T-helper 17 cell (primary cell): ENCODE data around the gene COPS7A. TPM values are rescaled to one million over a fixed set of nuclear protein-coding genes. Genes with fewer than 3 reads are reported as not detected.

Experiments used
- ATAC-seq: fragments of 150-1000 bp; cut with Tn5 transposase; 2 replicates; pipeline ENCODE4 v1.10.0; 2021; ENCODE audit warnings: mild to moderate bottlenecking, moderate library complexity
- DNase-seq, 3 donors: peaks; one replicate each; pipeline versions ENCODE4 v3.0.0 to v3.0.0-alpha.2; 2020 to 2021
- H3K9me3 ChIP-seq: one replicate; pipeline ENCODE4 v1.7.0; 2013; ENCODE audit warnings: low read length, mild to moderate bottlenecking; ENCODE audit not compliant: control insufficient read depth, poor library complexity, severe bottlenecking
- H3K27ac Mint-ChIP-seq: one replicate; pipeline ENCODE4 v1.8.0; 2022; ENCODE audit warnings: mild to moderate bottlenecking, moderate library complexity, mixed read lengths
- H3K27me3 Mint-ChIP-seq: one replicate; pipeline ENCODE4 v1.8.0; 2022; ENCODE audit warnings: mixed read lengths
- H3K36me3 Mint-ChIP-seq: one replicate; pipeline ENCODE4 v1.8.0; 2022; ENCODE audit warnings: low read depth, mixed read lengths
- H3K4me1 Mint-ChIP-seq: one replicate; pipeline ENCODE4 v1.8.0; 2022; ENCODE audit warnings: mild to moderate bottlenecking, mixed read lengths
- H3K4me3 Mint-ChIP-seq: one replicate; pipeline ENCODE4 v1.8.0; 2022; ENCODE audit warnings: mild to moderate bottlenecking, moderate library complexity, mixed read lengths
- total RNA-seq, 4 donors: library from RNA in 2 of 4; stranded (reverse) in 2 of 4; gene quantifications; one replicate each; pipeline ENCODE4 v1.2.3 and lab custom pipeline; 2022 to 2026

Gene COPS7A, protein sequence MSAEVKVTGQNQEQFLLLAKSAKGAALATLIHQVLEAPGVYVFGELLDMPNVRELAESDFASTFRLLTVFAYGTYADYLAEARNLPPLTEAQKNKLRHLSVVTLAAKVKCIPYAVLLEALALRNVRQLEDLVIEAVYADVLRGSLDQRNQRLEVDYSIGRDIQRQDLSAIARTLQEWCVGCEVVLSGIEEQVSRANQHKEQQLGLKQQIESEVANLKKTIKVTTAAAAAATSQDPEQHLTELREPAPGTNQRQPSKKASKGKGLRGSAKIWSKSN
- total RNA-seq (10 to 100 TPM; 13.9 to 17.9 TPM), total RNA-seq (lab: John Stamatoyannopoulos, UW) (12.4 to 32.6 reads per million in 2 donors)

GRCh38 chr12:6723607-6724408 is at the start of gene COPS7A:
Gene COPS7A, plus strand, starts transcription at chr12:6724046. Its CDS starts 611 bp downstream, at chr12:6724657.
- no peaks in the 10 kb centered on the region for H3K36me3 Mint-ChIP-seq
- peak within 1 kb of the TSS; percentile 93 for H3K4me3 Mint-ChIP-seq
- peaks cover 25% of the 10 kb centered on the region for H3K4me1 Mint-ChIP-seq
- no peaks in the 10 kb centered on the region for H3K27me3 Mint-ChIP-seq
- peak within 1 kb of the TSS; percentile 94 for H3K27ac Mint-ChIP-seq
- DNase-seq (peak; percentile 75 to 83 (median 82)), ATAC-seq (peak; percentile 90)
- H3K9me3 ChIP-seq: no peaks in the 10 kb centered on the region

GRCh38 chr12:6676962-6677361 is 46.9 kb upstream of the COPS7A start:
- Mint-ChIP-seq H3K4me3 (no peak overlapping the region), H3K27me3 (no peaks in the 10 kb centered on the region), H3K4me1 (peaks cover 4% of the 10 kb centered on the region), H3K27ac (no peak overlapping the region), H3K36me3 (peaks cover 10% of the 10 kb centered on the region)
- DNase-seq (no peak), ATAC-seq (no peak)
- H3K9me3 ChIP-seq: no peaks in the 10 kb centered on the region

GRCh38 chr12:6684609-6685008 is 39.2 kb upstream of the COPS7A start:
- Mint-ChIP-seq H3K27ac (peak overlapping the region; percentile 85), H3K27me3 (no peaks in the 10 kb centered on the region), H3K36me3 (peaks cover 3% of the 10 kb centered on the region), H3K4me3 (no peak overlapping the region), H3K4me1 (peaks cover 41% of the 10 kb centered on the region)
- no peaks in the 10 kb centered on the region for H3K9me3 ChIP-seq
- no peak for DNase-seq
- ATAC-seq: no peak

DNA sequence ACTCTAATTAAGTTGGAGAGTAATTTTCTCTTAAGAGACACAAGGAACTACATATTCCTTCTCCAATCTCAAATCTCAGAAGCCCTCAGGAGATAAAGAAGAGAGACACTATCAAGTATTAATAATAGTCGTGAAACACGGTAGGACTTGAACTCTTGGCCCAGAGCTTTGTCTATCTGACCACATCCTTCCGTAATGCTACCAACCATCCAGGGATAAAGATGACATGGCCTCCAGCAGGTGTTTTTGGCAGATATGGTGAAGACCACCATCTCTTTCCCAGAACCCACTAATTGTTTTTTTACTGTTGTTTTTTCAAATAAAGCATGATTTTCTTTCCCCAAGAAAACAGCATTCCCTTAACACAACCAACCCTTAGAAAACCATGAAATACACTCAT is 38.0 kb upstream of the COPS7A start:
- Mint-ChIP-seq H3K4me1 (peaks cover 47% of the 10 kb centered on the region), H3K27ac (peak overlapping the region; percentile 85), H3K36me3 (peaks cover 3% of the 10 kb centered on the region), H3K4me3 (no peak overlapping the region), H3K27me3 (no peaks in the 10 kb centered on the region)
- no peak for ATAC-seq
- no peaks in the 10 kb centered on the region for H3K9me3 ChIP-seq
- DNase-seq: no peak

DNA sequence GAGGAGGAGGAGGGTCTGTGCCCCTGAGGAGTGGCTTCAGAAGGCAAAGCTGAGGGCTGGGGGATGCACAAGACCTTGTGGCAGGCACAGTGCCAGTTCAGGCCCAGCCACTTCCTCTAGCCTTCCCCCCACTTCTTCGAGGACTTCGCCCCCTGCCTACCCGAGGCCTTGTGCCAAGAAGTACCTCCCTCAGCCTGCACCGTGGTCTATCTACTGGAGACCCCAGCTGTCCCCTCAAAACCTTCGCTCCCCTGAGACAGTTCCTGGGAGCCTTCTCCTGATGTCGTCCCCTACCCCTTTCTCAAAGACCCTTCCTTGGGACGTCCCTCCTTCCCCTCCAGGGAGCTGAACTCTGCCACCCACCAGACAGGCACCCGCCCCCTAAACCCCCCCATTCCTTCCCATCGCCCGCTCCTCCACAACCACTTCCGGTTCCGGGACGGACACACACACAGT is 35.3 kb upstream of the COPS7A start:
- peak in 2 of 3 donors; percentile 17 to 19 for DNase-seq
- peaks cover 3% of the 10 kb centered on the region for H3K36me3 Mint-ChIP-seq
- H3K4me1 Mint-ChIP-seq: peaks cover 44% of the 10 kb centered on the region
- peak overlapping the region; percentile 92 for H3K4me3 Mint-ChIP-seq
- no peaks in the 10 kb centered on the region for H3K9me3 ChIP-seq
- no peaks in the 10 kb centered on the region for H3K27me3 Mint-ChIP-seq
- H3K27ac Mint-ChIP-seq: peak overlapping the region; percentile 96
- ATAC-seq: no peak

DNA sequence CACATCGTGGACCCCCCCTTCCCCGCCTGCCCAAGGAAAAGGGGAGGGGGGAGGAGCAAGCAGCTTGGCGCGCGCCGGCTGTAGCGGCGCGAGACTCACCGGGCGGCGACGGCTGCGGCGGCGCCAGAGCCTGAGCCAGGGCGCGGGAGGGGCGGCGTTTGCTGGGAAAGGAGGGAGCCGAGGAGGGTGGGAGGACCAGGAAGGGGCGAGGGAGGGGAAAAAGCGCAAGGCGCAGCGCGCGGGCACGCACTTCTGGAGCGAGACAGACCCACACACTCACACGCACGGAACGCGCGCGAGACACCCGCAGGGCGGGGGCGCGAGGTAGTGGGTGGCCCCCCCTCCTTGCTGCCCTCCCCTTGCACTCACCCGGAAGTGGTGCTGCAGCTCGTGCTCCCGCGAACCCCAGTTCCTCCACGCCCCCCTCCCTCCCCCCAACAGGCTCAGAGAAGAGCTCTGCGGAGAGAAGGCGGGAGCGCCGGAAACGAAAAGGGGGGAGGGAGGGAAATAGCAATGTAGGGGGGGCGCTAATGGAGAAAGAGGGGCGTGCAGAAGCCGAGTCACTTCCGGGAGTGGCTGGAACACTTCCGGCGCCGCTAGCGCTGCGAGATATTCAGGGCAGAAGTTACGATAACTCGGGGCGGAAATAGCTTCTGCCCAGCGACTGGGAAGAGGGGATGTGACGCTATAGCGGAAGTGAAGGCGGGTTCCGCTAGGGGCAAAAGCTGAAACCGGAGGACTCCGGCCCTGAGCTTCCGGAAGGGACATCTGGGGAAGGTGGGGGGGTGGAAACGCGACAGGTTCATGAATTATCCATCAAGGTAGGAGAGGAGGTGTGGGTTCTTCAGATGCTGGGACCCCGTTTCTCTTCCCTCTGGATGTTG is 34.6 kb upstream of the COPS7A start, which contains the start of gene ZNF384:
TSS of gene ZNF384 (minus strand) at position 377 of the 884 bp plus-strand sequence. CDS start 9,855 bp downstream, outside the sequence.
- Mint-ChIP-seq H3K4me1 (peaks cover 44% of the 10 kb centered on the region), H3K27ac (peak within 1 kb of the TSS; percentile 96), H3K4me3 (peak within 1 kb of the TSS; percentile 92), H3K36me3 (peaks cover 3% of the 10 kb centered on the region), H3K27me3 (no peaks in the 10 kb centered on the region)
- DNase-seq (peak; percentile 85 to 93 (median 88)), ATAC-seq (peak; percentile 84)
- no peaks in the 10 kb centered on the region for H3K9me3 ChIP-seq

GRCh38 chr12:6691473-6691872 is 32.4 kb upstream of the COPS7A start:
- H3K9me3 ChIP-seq: no peaks in the 10 kb centered on the region
- DNase-seq: no peak
- Mint-ChIP-seq H3K27me3 (no peaks in the 10 kb centered on the region), H3K36me3 (peaks cover 3% of the 10 kb centered on the region), H3K27ac (no peak overlapping the region), H3K4me1 (peaks cover 32% of the 10 kb centered on the region), H3K4me3 (no peak overlapping the region)
- no peak for ATAC-seq

- H3K9me3 ChIP-seq: no peaks in the 10 kb centered on the region
- Mint-ChIP-seq H3K27ac (no peak overlapping the region), H3K4me3 (no peak overlapping the region), H3K36me3 (no peaks in the 10 kb centered on the region), H3K4me1 (peaks cover 18% of the 10 kb centered on the region), H3K27me3 (no peaks in the 10 kb centered on the region)
- no peak for ATAC-seq
- no peak for DNase-seq
Observed at GRCh38 chr12:6692888-6693287, 31.0 kb upstream of the COPS7A start.

DNA sequence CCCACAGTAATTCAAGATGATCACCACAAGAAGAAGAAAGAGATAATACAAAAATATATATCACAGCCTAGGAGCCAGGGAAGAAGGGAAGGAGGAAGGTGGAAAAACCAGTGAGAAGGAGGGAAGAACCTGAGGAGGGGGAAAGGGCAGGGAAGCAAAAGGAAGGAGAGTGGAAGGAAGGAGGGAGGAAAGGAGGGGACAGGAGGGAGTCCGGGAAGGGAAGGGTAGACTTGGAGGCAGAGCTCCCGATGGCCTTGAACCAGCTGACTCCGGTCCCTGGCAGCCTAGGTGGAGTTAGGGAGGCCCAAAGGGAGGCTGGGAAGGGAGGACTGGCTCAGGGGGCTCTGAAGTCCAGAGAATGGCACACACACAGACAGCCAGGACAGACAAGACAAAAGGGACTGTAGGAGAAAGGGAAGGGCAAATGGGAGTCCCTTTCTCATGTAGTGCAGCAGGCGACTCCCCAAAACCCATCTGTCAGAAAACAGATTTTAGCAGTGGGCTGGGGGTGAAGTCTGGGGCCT is 30.0 kb upstream of the COPS7A start:
- peak overlapping the region; percentile 8 for H3K27ac Mint-ChIP-seq
- H3K36me3 Mint-ChIP-seq: no peaks in the 10 kb centered on the region
- no peak for ATAC-seq
- DNase-seq: no peak
- no peak overlapping the region for H3K4me3 Mint-ChIP-seq
- no peaks in the 10 kb centered on the region for H3K9me3 ChIP-seq
- no peaks in the 10 kb centered on the region for H3K27me3 Mint-ChIP-seq
- H3K4me1 Mint-ChIP-seq: peaks cover 23% of the 10 kb centered on the region

DNA sequence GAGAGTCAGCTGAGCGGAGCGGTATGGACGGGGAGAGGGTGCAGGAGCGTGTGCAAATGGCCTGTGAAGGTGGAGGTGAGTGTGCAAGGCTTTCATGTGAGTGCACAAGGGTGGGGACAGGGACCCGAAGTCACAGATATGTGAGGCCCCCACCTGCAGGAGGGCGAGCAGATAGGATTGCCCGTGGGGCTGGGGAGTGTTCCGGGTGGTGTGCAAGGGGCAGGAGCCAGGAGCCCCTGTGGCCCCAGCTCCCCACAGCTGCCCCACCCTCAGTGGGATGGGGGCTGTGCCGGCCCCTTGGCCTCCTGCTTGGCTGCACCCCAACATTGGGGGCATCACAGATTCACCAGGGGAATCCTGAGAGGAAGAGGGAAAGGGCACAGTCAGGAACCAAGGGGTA is 29.1 kb upstream of the COPS7A start:
- no peak for DNase-seq
- peaks cover 5% of the 10 kb centered on the region for H3K36me3 Mint-ChIP-seq
- peaks cover 31% of the 10 kb centered on the region for H3K4me1 Mint-ChIP-seq
- peaks cover 7% of the 10 kb centered on the region for H3K27me3 Mint-ChIP-seq
- no peak overlapping the region for H3K27ac Mint-ChIP-seq
- H3K4me3 Mint-ChIP-seq: no peak overlapping the region
- no peaks in the 10 kb centered on the region for H3K9me3 ChIP-seq
- no peak for ATAC-seq

- Mint-ChIP-seq H3K27ac (peak overlapping the region; percentile 69), H3K36me3 (peaks cover 6% of the 10 kb centered on the region), H3K27me3 (peaks cover 8% of the 10 kb centered on the region), H3K4me1 (peaks cover 26% of the 10 kb centered on the region), H3K4me3 (no peak overlapping the region)
- DNase-seq: no peak
- no peaks in the 10 kb centered on the region for H3K9me3 ChIP-seq
- no peak for ATAC-seq
Observed at GRCh38 chr12:6695313-6696045, 28.4 kb upstream of the COPS7A start.
